H1 (cell line): Measurements from ENCODE around the gene TWSG1.

Experiments
- CHD1 ChIP-seq: IDR thresholded peaks from 2 replicates; pipeline ENCODE4 v1.6.1; 2012; ENCODE audit warnings: low read depth, low read length, improper control_type of control experiment
- CTBP2 ChIP-seq: IDR thresholded peaks from 2 replicates; pipeline ENCODE4 v1.7.0; 2011; ENCODE audit warnings: borderline replicate concordance, mild to moderate bottlenecking, moderate library complexity, mixed read lengths, low read length; ENCODE audit not compliant: insufficient read depth, insufficient read length
- CTCF ChIP-seq, 3 experiments: IDR thresholded peaks; 1 replicate in 2 of 3; 2 replicates in 1 of 3; pipeline versions ENCODE4 v1.5.1 to v1.6.1; 2011; ENCODE audit warnings: low read length in 3 of 3, mild to moderate bottlenecking in 3 of 3, inconsistent platforms in 2 of 3, low read depth in 1 of 3, moderate library complexity in 1 of 3; ENCODE audit not compliant: insufficient read depth in 1 of 3; ENCODE audit errors: control extremely low read depth in 1 of 3
- EZH2 ChIP-seq: fragments of 200-600 bp; sonication (generic); IDR thresholded peaks from 2 replicates; pipeline ENCODE4 v1.7.1; 2012; ENCODE audit warnings: low read depth, mild to moderate bottlenecking, moderate library complexity, low read length, inconsistent platforms; ENCODE audit not compliant: severe bottlenecking
- GABPA ChIP-seq: IDR thresholded peaks from 2 replicates; pipeline ENCODE4 v1.6.1; 2011; ENCODE audit warnings: mild to moderate bottlenecking, low read length, moderate library complexity, borderline replicate concordance; ENCODE audit not compliant: insufficient read depth
- MAX ChIP-seq: IDR thresholded peaks from 2 replicates; pipeline ENCODE4 v1.6.1; 2012; ENCODE audit warnings: inconsistent platforms
- RFX5 ChIP-seq: IDR thresholded peaks from 2 replicates; pipeline ENCODE4 v1.6.1; 2011; ENCODE audit warnings: low read depth, low read length, improper control_type of control experiment, borderline replicate concordance
- SRF ChIP-seq: IDR thresholded peaks from 2 replicates; pipeline ENCODE4 v1.6.1; 2011; ENCODE audit warnings: mild to moderate bottlenecking, low read depth, low read length, moderate library complexity
- TBP ChIP-seq: IDR thresholded peaks from 2 replicates; pipeline ENCODE4 v1.6.1; 2011; ENCODE audit warnings: low read depth, low read length, improper control_type of control experiment
- ZNF274 ChIP-seq: IDR thresholded peaks from 2 replicates; pipeline ENCODE4 v1.7.0; 2012; ENCODE audit warnings: low read length, borderline replicate concordance; ENCODE audit errors: extremely low read depth

GRCh38 chr18:9380101-9380500 lies 45.5 kb downstream of the TWSG1 start:
- TF ChIP-seq RFX5 (no peak), CHD1 (no peak), CTCF (IDR thresholded peaks at IDR 0.05; ENCODE audit: control extremely low read depth in 1 of 3, insufficient read depth in 1 of 3, low read depth in 1 of 3, low read length in 3 of 3) (no peak), CTBP2 (no peak), TBP (no peak), MAX (no peak), EZH2 (no peak), GABPA (no peak), ZNF274 (no peak), SRF (no peak)
